Fibroblast of pulmonary artery (primary cell): ENCODE data around the gene CELSR1.

Experiments used
- DNase-seq: peaks from one replicate; pipeline ENCODE4 v3.0.0-alpha.2; 2010; ENCODE audit warnings: low read depth
- H3K4me3 ChIP-seq: replicated peaks from 2 replicates; pipeline ENCODE4 v1.5.1; 2011; ENCODE audit warnings: low read depth, mild to moderate bottlenecking, control low read depth, low read length, moderate library complexity
- TF ChIP-seq, protein P1 (sequence below): IDR thresholded peaks from 2 replicates; pipeline ENCODE4 v1.5.1; 2011; ENCODE audit warnings: mild to moderate bottlenecking, control low read depth, low read length, inconsistent platforms; ENCODE audit errors: missing control alignments

CELSR1 gene

DNA sequence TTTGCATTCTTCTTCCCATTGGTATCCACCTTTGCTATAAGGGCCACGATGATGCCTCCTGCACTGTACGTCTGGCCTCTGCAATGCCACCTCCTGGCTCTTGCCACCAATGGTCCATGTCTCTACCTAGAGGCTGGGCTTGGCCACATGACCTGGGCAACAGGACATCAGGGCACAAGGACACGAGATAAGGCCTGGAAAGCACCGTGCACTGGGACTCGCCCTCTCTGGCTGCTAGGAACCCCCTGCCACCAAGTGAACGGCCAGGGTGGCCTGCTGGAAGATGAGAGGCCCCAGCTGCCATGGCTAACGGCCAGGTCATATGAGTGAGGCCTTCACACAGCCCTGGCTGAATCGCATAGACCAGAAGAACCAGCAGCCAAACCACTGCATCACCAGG is 114.5 kb downstream of the CELSR1 start:
- TF ChIP-seq, protein P1, sequence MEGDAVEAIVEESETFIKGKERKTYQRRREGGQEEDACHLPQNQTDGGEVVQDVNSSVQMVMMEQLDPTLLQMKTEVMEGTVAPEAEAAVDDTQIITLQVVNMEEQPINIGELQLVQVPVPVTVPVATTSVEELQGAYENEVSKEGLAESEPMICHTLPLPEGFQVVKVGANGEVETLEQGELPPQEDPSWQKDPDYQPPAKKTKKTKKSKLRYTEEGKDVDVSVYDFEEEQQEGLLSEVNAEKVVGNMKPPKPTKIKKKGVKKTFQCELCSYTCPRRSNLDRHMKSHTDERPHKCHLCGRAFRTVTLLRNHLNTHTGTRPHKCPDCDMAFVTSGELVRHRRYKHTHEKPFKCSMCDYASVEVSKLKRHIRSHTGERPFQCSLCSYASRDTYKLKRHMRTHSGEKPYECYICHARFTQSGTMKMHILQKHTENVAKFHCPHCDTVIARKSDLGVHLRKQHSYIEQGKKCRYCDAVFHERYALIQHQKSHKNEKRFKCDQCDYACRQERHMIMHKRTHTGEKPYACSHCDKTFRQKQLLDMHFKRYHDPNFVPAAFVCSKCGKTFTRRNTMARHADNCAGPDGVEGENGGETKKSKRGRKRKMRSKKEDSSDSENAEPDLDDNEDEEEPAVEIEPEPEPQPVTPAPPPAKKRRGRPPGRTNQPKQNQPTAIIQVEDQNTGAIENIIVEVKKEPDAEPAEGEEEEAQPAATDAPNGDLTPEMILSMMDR: no peak
- no peak overlapping the region for H3K4me3 ChIP-seq
- no peak for DNase-seq

DNA sequence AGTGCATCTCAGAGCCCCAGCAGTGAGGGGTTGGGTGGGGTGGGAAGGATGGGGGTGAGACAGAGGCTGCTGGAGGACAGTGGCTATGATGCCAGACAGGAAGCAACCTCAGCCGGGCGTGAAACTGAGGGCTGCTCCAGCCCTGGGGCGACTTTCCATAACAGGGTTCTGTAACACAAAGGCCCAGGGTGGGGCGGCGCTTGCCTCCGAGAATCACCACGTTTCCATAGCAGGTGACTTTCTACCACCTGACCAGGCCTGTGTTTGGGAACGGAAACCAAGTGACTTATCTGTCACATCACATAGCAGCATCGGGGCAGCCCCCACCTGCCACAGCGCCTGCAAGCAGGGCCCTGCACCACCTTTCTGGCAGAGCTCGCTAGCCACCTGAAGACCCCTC is 116.2 kb downstream of the CELSR1 start:
- TF ChIP-seq, protein P1: no peak
- H3K4me3 ChIP-seq: no peak overlapping the region
- no peak for DNase-seq

DNA sequence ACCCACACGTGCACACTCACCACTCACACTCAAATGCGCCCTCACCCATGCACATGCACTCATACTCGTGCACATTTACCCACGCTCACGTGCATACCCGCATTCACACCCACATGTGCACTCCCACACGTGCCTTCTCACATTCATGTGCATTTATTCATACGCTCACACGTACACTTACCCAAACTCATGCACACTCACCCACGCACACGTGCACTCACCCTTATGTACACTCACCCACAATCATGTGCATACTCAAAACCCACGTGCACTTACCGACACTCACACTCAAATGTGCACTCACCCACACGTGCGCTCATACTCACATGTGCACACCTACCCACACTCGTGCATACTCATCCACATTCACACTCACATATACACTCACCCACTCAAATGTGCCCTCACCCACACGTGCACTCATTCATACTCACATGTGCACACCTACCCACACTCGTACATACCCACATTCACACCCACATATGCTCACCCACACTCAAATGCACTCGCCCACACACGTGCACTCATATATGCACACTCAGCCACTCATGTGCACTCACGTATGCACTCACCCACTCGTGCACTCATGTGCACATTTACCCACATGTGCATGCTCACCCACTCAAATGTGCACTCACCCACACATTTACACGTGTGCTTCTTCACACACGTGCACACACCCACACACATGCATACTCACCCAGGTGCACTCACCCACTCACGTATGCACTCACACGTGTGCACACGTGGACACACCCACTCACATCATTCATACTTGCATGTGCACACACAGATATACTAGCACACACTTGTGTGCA is 117.5 kb downstream of the CELSR1 start:
- no peak overlapping the region for H3K4me3 ChIP-seq
- no peak for DNase-seq
- TF ChIP-seq, protein P1: no peak

DNA sequence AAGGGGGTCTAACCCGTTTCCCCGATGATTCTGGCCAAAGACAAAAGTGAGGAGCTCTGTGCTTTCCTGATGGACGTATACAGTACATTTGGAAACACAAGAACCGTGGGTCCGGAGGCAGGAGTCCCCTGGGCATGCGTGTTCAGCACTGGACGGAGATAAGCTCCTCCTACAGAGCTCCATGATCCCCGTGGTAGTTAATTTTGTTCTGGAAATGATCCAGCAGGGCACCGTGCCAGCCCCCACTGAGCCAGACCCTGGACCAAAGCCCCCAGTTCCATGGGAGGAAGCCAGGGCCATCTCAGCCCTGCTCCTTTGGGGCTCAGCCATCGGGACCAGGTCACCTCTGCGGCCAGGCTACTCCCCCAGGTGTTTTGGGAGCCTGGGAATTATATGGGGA is 118.6 kb downstream of the CELSR1 start:
- TF ChIP-seq, protein P1: no peak
- DNase-seq: no peak
- H3K4me3 ChIP-seq: no peak overlapping the region

DNA sequence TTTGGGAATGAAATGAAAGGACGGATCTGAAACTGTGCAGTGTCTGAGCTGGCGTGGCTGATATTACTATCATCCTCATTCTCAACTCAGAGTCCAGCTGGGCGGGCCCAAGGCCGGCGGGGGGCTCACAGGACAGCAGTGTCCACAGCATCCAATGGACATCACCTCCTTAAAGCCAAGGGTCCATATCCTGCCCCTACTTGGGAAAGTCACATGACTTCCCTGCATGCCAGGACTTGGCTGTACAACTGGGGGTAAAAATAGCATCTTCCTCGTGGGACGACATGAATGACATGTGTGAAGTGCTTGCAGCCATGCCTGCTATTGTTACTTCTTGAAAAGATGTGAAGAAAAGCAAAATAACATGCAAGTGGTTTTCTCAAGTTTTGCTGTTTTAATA is 119.7 kb downstream of the CELSR1 start:
- TF ChIP-seq, protein P1: no peak
- no peak for DNase-seq
- H3K4me3 ChIP-seq: no peak overlapping the region

DNA sequence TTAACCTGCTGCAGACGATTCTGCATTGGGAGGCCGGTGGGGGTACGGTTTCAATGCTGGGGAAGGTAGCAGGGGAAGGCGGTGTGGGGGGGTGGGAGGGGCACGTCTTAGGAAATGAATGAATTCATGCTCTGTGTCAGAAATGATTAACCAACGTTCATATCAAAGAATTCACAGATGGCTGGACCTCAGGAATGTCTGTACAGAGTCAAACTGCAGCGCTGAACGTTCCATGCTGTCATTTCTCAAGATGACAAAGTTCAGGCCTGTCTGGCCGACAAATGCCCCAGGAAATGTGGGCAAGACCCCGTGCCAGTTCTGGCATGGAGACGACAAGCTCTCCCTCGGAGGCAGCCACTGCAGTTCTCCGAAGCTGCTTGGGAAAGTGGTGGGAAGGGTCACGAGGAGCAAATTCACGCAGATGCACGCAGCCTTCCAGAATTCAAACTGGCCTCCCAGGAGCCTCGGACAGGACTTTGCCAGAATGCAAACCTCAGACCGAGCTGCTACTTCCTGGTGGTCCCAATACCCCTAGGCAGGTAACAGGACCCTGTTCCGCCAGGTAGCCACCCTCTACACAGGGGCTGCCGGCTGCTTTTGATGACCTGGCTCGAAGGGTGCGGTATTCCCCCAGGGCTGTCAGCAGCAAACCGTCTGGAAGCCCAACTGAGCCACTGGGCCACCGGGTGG is 120.4 kb downstream of the CELSR1 start:
- peak; percentile 37 for DNase-seq
- TF ChIP-seq, protein P1: no peak

More for the DNA sequence above, 120.4 kb downstream of the CELSR1 start:
- H3K4me3 ChIP-seq: no peak overlapping the region
